NCI-H2196 treated with DMSO at 0.1 percent for 48 hours (cell line): ENCODE data around the gene MALAT1.
"Not testable (repeated sequence)": the region's sequence is repeated elsewhere in the genome, so short reads cannot be mapped to it uniquely, and the experiment has no call there.

Experiments used
- DNase-seq: peaks from one replicate; lab custom pipeline; 2025; ENCODE audit not compliant: unreplicated experiment; lab: John Stamatoyannopoulos, UW

The MALAT1 gene

GRCh38 chr11:65516135-65516968, 17.5 kb downstream of the MALAT1 start:
- no peak for DNase-seq

- not testable (repeated sequence) for DNase-seq
These were observed 20.2 kb downstream of the MALAT1 start for GRCh38 chr11:65518941-65519549.

- not testable (repeated sequence) for DNase-seq
These were observed 23.1 kb downstream of the MALAT1 start for GRCh38 chr11:65521777-65522521.

- DNase-seq: not testable (repeated sequence)
These were observed 24.1 kb downstream of the MALAT1 start for GRCh38 chr11:65522718-65523630.

- not testable (repeated sequence) for DNase-seq
These were observed 24.8 kb downstream of the MALAT1 start for GRCh38 chr11:65523631-65523968.

- no peak for DNase-seq
These were observed 25.3 kb downstream of the MALAT1 start for GRCh38 chr11:65524014-65524740.

GRCh38 chr11:65524741-65525545, 26.1 kb downstream of the MALAT1 start, which contains the start of gene SCYL1:
Gene SCYL1, plus strand, starts transcription at chr11:65525083. Its CDS starts 71 bp downstream, at chr11:65525154.
- DNase-seq: peak; percentile 60

GRCh38 chr11:65525546-65526480, 27.0 kb downstream of the MALAT1 start:
- DNase-seq: no peak

GRCh38 chr11:65526744-65527143, 27.9 kb downstream of the MALAT1 start:
- DNase-seq: no peak

GRCh38 chr11:65528819-65529350, 30.0 kb downstream of the MALAT1 start:
- DNase-seq: no peak

- no peak for DNase-seq
These were observed 30.8 kb downstream of the MALAT1 start for GRCh38 chr11:65529475-65530156.

- DNase-seq: no peak
These were observed 31.3 kb downstream of the MALAT1 start for GRCh38 chr11:65530157-65530496.

GRCh38 chr11:65532388-65533064, 33.7 kb downstream of the MALAT1 start:
- DNase-seq: no peak

GRCh38 chr11:65535102-65535501, 36.3 kb downstream of the MALAT1 start:
- no peak for DNase-seq

GRCh38 chr11:65536412-65537295, 37.8 kb downstream of the MALAT1 start:
- DNase-seq: no peak

- DNase-seq: no peak
These were observed 38.4 kb downstream of the MALAT1 start for GRCh38 chr11:65537296-65537597.
